OCI-LY1 (cell line): Measurements from ENCODE around the gene CNTNAP2.
A peak's percentile ranks its signal among the peaks of the same experiment; 100 is the strongest.

ENCODE experiments used
- H2AFZ ChIP-seq: fragments of 200-600 bp; sonication (generic), shearing (Covaris generic); 2 replicates; pipeline ENCODE4 v1.6.0; 2014; ENCODE audit warnings: antibody characterized with exemption, mild to moderate bottlenecking, low read length
- H3F3A ChIP-seq: fragments of 200-600 bp; sonication (generic), shearing (Covaris generic); 2 replicates; pipeline ENCODE4 v1.6.0; 2014; ENCODE audit warnings: mild to moderate bottlenecking, antibody characterized with exemption, low read length, moderate library complexity; ENCODE audit not compliant: insufficient read depth
- H3K27ac ChIP-seq: fragments of 200-600 bp; sonication (generic); 2 replicates; pipeline ENCODE4 v1.5.1; 2014; ENCODE audit warnings: low read length, mixed run types, mild to moderate bottlenecking, low read depth; ENCODE audit not compliant: poor library complexity, severe bottlenecking
- H3K27me3 ChIP-seq: fragments of 200-600 bp; sonication (generic); 2 replicates; pipeline ENCODE4 v1.6.0; 2014; ENCODE audit warnings: antibody characterized with exemption, mild to moderate bottlenecking, low read length, moderate library complexity; ENCODE audit not compliant: insufficient read depth
- H3K36me3 ChIP-seq: fragments of 200-600 bp; sonication (generic); 2 replicates; pipeline ENCODE4 v1.6.1; 2014; ENCODE audit warnings: mild to moderate bottlenecking, antibody characterized with exemption, low read length, moderate library complexity, mixed read lengths; ENCODE audit not compliant: insufficient read depth
- H3K4me1 ChIP-seq: fragments of 200-600 bp; sonication (generic); 2 replicates; pipeline ENCODE4 v1.5.1; 2014; ENCODE audit warnings: mild to moderate bottlenecking, low read length, moderate library complexity; ENCODE audit not compliant: insufficient read depth, severe bottlenecking
- H3K4me2 ChIP-seq: fragments of 200-600 bp; sonication (generic), shearing (Covaris generic); 2 replicates; pipeline ENCODE4 v1.6.1; 2014; ENCODE audit warnings: low read length
- H3K4me3 ChIP-seq: fragments of 200-600 bp; sonication (generic); 2 replicates; pipeline ENCODE4 v1.5.1; 2014; ENCODE audit warnings: low read length, low read depth, mild to moderate bottlenecking, mixed read lengths; ENCODE audit not compliant: poor library complexity, severe bottlenecking
- H3K79me2 ChIP-seq: fragments of 200-600 bp; shearing (Covaris generic); 2 replicates; pipeline ENCODE4 v1.6.1; 2016; ENCODE audit warnings: mixed run types, low read length, mixed read lengths; ENCODE audit not compliant: insufficient read depth
- H3K9ac ChIP-seq: fragments of 200-600 bp; sonication (generic), shearing (Covaris generic); 2 replicates; pipeline ENCODE4 v1.6.1; 2014; ENCODE audit warnings: mild to moderate bottlenecking, low read length, mixed read lengths
- H3K9me2 ChIP-seq: fragments of 200-600 bp; sonication (generic), shearing (Covaris generic); 2 replicates; pipeline ENCODE4 v1.6.1; 2014; ENCODE audit warnings: low read depth, mild to moderate bottlenecking, low read length, mixed read lengths
- H3K9me3 ChIP-seq: fragments of 200-600 bp; shearing (Covaris generic); 2 replicates; pipeline ENCODE4 v1.6.1; 2014; ENCODE audit warnings: low read length, mixed read lengths
- H4K20me1 ChIP-seq: fragments of 200-600 bp; sonication (generic), shearing (Covaris generic); 2 replicates; pipeline ENCODE4 v1.6.0; 2016; ENCODE audit warnings: mild to moderate bottlenecking, low read length; ENCODE audit not compliant: insufficient read depth
- CTCF ChIP-seq: fragments of 200-600 bp; sonication (generic), shearing (Covaris generic); IDR thresholded peaks from 2 replicates; pipeline ENCODE4 v1.5.1; 2017; ENCODE audit warnings: mild to moderate bottlenecking, antibody characterized with exemption, low read length, moderate library complexity, mixed read lengths
- EZH2 ChIP-seq: fragments of 200-600 bp; sonication (generic), shearing (Covaris generic); IDR thresholded peaks from 2 replicates; pipeline ENCODE4 v1.8.0; 2017; ENCODE audit warnings: borderline replicate concordance, mixed run types, mild to moderate bottlenecking, antibody characterized with exemption, low read length, moderate library complexity, mixed read lengths

The CNTNAP2 gene

GRCh38 chr7:148107443-148108127 is 1991.0 kb downstream of the CNTNAP2 start:
- Histone ChIP-seq H3K9me3 (no peaks in the 10 kb centered on the region), H3K4me1 (no peaks in the 10 kb centered on the region), H3K9ac (no peak overlapping the region), H3F3A (no peaks in the 10 kb centered on the region), H3K79me2 (no peaks in the 10 kb centered on the region), H3K4me3 (no peak overlapping the region), H3K27me3 (no peaks in the 10 kb centered on the region), H3K4me2 (no peak overlapping the region), H2AFZ (no peak overlapping the region), H3K9me2 (no peaks in the 10 kb centered on the region), H3K27ac (no peak overlapping the region), H4K20me1 (no peaks in the 10 kb centered on the region), H3K36me3 (no peaks in the 10 kb centered on the region)
- TF ChIP-seq CTCF (no peak), EZH2 (no peak)

GRCh38 chr7:148108381-148108780 is 1991.8 kb downstream of the CNTNAP2 start:
- H3K4me3 ChIP-seq, result no peak overlapping the region
- H3K4me1 ChIP-seq, result no peaks in the 10 kb centered on the region
- H4K20me1 ChIP-seq, result no peaks in the 10 kb centered on the region
- H3K27me3 ChIP-seq, result no peaks in the 10 kb centered on the region
- no peaks in the 10 kb centered on the region for H3K36me3 ChIP-seq
- no peaks in the 10 kb centered on the region for H3K9me3 ChIP-seq
- H3K9me2 ChIP-seq, result no peaks in the 10 kb centered on the region
- no peak overlapping the region for H2AFZ ChIP-seq
- no peak overlapping the region for H3K27ac ChIP-seq
- TF ChIP-seq CTCF (no peak), EZH2 (no peak)
- no peaks in the 10 kb centered on the region for H3K79me2 ChIP-seq
- no peaks in the 10 kb centered on the region for H3F3A ChIP-seq
- H3K9ac ChIP-seq, result no peak overlapping the region
- H3K4me2 ChIP-seq, result no peak overlapping the region

- Histone ChIP-seq H3K9me2 (no peaks in the 10 kb centered on the region), H3K36me3 (no peaks in the 10 kb centered on the region), H2AFZ (no peak overlapping the region), H3K79me2 (no peaks in the 10 kb centered on the region), H3K27ac (no peak overlapping the region), H3K4me2 (no peak overlapping the region), H4K20me1 (no peaks in the 10 kb centered on the region), H3K9ac (no peak overlapping the region), H3F3A (no peaks in the 10 kb centered on the region), H3K4me3 (no peak overlapping the region), H3K9me3 (no peaks in the 10 kb centered on the region), H3K27me3 (peaks cover 5% of the 10 kb centered on the region; the same call in 1 of the 2 replicates), H3K4me1 (no peaks in the 10 kb centered on the region)
- TF ChIP-seq EZH2, result no peak
- TF ChIP-seq CTCF, result peak; percentile 4; the same call in 1 of the 2 replicates
Measured at GRCh38 chr7:148110097-148110868, 1993.7 kb downstream of the CNTNAP2 start.
